GM12878 (cell line): Measurements from ENCODE around the gene PPP1R37. TPM values are rescaled to one million over a fixed set of nuclear protein-coding genes. Genes with fewer than 3 reads are reported as not detected.

ENCODE experiments used
- ATF7 ChIP-seq: fragments of 450-650 bp; IDR thresholded peaks from 2 replicates; pipeline ENCODE4 v1.6.1; 2016; ENCODE audit warnings: low read depth, mild to moderate bottlenecking
- BCL11A ChIP-seq: IDR thresholded peaks from 2 replicates; pipeline ENCODE4 v1.6.1; 2011; ENCODE audit warnings: low read depth, low read length
- BMI1 ChIP-seq: fragments of 450-650 bp; IDR thresholded peaks from 2 replicates; pipeline ENCODE4 v1.6.1; 2016; ENCODE audit warnings: mild to moderate bottlenecking, moderate library complexity, borderline replicate concordance
- CBX3 ChIP-seq: fragments of 200-600 bp; sonication (generic); IDR thresholded peaks from 2 replicates; pipeline ENCODE4 v1.6.1; 2016; ENCODE audit warnings: low read depth, borderline replicate concordance
- CBX5 ChIP-seq: sonication (generic); IDR thresholded peaks from 2 replicates; pipeline ENCODE4 v1.6.1; 2016; ENCODE audit warnings: low read depth, moderate library complexity, mild to moderate bottlenecking, inconsistent platforms
- KDM1A ChIP-seq: fragments of 200-600 bp; sonication (generic); IDR thresholded peaks from 2 replicates; pipeline ENCODE4 v1.6.1; 2016; ENCODE audit warnings: borderline replicate concordance
- LARP7 ChIP-seq: fragments of 450-650 bp; IDR thresholded peaks from 2 replicates; pipeline ENCODE4 v1.6.1; 2017; ENCODE audit warnings: mild to moderate bottlenecking
- MTA3 ChIP-seq: IDR thresholded peaks from 2 replicates; pipeline ENCODE4 v1.6.1; 2012; ENCODE audit warnings: low read length, inconsistent platforms, borderline replicate concordance
- NBN ChIP-seq: fragments of 450-650 bp; IDR thresholded peaks from 2 replicates; pipeline ENCODE4 v1.6.1; 2016
- NFYB ChIP-seq: IDR thresholded peaks from 2 replicates; pipeline ENCODE4 v1.6.1; 2011; ENCODE audit warnings: low read depth, mild to moderate bottlenecking, low read length, improper control_type of control experiment, moderate library complexity; ENCODE audit not compliant: insufficient read depth
- PAX5 ChIP-seq: IDR thresholded peaks from 2 replicates; pipeline ENCODE4 v1.6.1; 2011; ENCODE audit warnings: low read depth, low read length, borderline replicate concordance
- RAD51 ChIP-seq: fragments of 450-650 bp; IDR thresholded peaks from 2 replicates; pipeline ENCODE4 v1.6.1; 2016; ENCODE audit warnings: moderate library complexity, mild to moderate bottlenecking, inconsistent platforms
- RUNX3 ChIP-seq: IDR thresholded peaks from 2 replicates; pipeline ENCODE4 v1.6.1; 2012; ENCODE audit warnings: low read length, inconsistent platforms
- SMARCA5 ChIP-seq: fragments of 450-650 bp; IDR thresholded peaks from 2 replicates; pipeline ENCODE4 v1.6.1; 2017; ENCODE audit warnings: mild to moderate bottlenecking
- SREBF1 ChIP-seq: IDR thresholded peaks from 2 replicates; pipeline ENCODE4 v1.6.1; 2012; ENCODE audit warnings: mild to moderate bottlenecking, low read length
- TCF3 ChIP-seq: IDR thresholded peaks from 2 replicates; pipeline ENCODE4 v1.6.1; 2012; ENCODE audit warnings: low read depth, mild to moderate bottlenecking, low read length, borderline replicate concordance; ENCODE audit not compliant: insufficient read depth
- polyA plus RNA-seq, 11 experiments: library from polyadenylated mRNA; depleted of rRNA in 4 of 11; unstranded in 6 of 11; stranded (reverse) in 5 of 11; fragments of >200 nt; fragmentation: Nextera tagmentation in 4 of 11; fragmentation: Illumina TruSeq in 1 of 11; extraction: Ambion mirVana in 4 of 11; extraction: Trizol in 1 of 11; gene quantifications; 1 replicate in 1 of 11; 2 replicates in 10 of 11; pipeline versions ENCODE4 v1.2.1 to v1.2.3, GENCODE V29; 2011 to 2016; ENCODE audit warnings: inconsistent platforms in 2 of 11, missing spikeins in 2 of 11, low read depth in 1 of 11
- total RNA-seq, 4 experiments: library from RNA; depleted of rRNA in 3 of 4; stranded (reverse); fragments of >200 nt in 3 of 4; fragmentation: Illumina TruSeq in 1 of 4; extraction: Trizol in 1 of 4; gene quantifications; 2 replicates each; pipeline versions ENCODE4 v1.2.1 to v1.2.3, GENCODE V29; 2013 to 2021
- TF ChIP-seq, protein P1 (sequence below): fragments of 450-650 bp; IDR thresholded peaks from 2 replicates; pipeline ENCODE4 v1.6.1; 2017; ENCODE audit warnings: mild to moderate bottlenecking, moderate library complexity
- TF ChIP-seq, protein P2 (sequence below): IDR thresholded peaks from 2 replicates; pipeline ENCODE4 v1.6.1; 2012; ENCODE audit warnings: mild to moderate bottlenecking, low read depth, low read length
- TF ChIP-seq, protein P3 (sequence below): IDR thresholded peaks from 2 replicates; pipeline ENCODE4 v1.6.1; 2011; ENCODE audit warnings: low read depth, low read length, improper control_type of control experiment, borderline replicate concordance
- TF ChIP-seq, protein P4 (sequence below): fragments of 450-650 bp; IDR thresholded peaks from 2 replicates; pipeline ENCODE4 v1.6.1; 2018; ENCODE audit warnings: mild to moderate bottlenecking, low read depth, moderate library complexity; ENCODE audit not compliant: partially characterized antibody

The PPP1R37 gene
- total and polyA plus RNA-seq, 10 of the 15 experiments (the other 5 are each of a cell fraction or from before 2014, with no cell fraction given) = 0.09 to 21.3 (median 5.1) TPM; not detected in 1

DNA sequence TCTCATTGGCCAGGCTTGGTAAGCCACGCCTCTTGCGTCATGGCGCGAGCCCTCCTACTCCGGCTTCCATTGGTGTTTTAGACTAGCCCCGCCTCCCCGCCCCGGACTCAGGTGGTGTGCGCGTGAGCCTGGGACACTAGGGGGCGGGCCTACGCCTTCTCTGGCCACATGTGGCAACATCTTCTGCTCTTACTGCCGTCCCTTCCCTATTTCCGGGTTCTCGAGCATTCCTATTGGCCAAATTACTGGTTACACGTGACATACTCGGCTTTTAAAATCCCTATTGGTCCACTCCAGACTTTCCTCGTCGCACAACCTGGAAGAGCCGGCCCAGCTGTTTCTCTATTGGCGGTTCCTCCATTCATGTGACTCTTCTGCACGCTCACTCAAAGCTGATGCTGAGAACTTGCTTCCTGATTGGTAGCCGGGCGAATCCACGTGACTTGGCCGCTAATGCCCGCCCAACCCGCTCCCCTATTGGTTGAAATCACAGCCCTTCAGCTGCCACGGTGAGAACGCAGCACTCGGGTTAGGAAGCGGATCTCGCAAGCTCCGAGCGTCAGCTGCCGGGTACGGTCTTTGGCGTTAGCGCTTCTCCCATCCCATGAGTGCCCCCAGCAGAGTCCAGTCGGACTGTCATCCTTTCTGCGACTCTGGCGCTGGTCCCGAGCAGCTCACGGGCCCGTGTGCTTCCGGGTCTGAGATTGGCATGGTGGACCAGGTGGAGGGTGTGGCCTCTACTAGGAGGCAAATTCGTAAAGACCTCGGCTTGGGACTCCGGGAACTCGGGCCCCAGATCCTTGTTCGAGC, 85.5 kb downstream of the PPP1R37 start, which contains the start of gene BLOC1S3 (continued):
- TF ChIP-seq, protein P1, sequence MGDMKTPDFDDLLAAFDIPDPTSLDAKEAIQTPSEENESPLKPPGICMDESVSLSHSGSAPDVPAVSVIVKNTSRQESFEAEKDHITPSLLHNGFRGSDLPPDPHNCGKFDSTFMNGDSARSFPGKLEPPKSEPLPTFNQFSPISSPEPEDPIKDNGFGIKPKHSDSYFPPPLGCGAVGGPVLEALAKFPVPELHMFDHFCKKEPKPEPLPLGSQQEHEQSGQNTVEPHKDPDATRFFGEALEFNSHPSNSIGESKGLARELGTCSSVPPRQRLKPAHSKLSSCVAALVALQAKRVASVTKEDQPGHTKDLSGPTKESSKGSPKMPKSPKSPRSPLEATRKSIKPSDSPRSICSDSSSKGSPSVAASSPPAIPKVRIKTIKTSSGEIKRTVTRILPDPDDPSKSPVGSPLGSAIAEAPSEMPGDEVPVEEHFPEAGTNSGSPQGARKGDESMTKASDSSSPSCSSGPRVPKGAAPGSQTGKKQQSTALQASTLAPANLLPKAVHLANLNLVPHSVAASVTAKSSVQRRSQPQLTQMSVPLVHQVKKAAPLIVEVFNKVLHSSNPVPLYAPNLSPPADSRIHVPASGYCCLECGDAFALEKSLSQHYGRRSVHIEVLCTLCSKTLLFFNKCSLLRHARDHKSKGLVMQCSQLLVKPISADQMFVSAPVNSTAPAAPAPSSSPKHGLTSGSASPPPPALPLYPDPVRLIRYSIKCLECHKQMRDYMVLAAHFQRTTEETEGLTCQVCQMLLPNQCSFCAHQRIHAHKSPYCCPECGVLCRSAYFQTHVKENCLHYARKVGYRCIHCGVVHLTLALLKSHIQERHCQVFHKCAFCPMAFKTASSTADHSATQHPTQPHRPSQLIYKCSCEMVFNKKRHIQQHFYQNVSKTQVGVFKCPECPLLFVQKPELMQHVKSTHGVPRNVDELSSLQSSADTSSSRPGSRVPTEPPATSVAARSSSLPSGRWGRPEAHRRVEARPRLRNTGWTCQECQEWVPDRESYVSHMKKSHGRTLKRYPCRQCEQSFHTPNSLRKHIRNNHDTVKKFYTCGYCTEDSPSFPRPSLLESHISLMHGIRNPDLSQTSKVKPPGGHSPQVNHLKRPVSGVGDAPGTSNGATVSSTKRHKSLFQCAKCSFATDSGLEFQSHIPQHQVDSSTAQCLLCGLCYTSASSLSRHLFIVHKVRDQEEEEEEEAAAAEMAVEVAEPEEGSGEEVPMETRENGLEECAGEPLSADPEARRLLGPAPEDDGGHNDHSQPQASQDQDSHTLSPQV = no peak
- TF ChIP-seq LARP7 = no peak
- no peak for TF ChIP-seq KDM1A
- TF ChIP-seq RUNX3 = no peak; the same call in 1 of the 2 replicates
- TF ChIP-seq SREBF1 = no peak
- TF ChIP-seq RAD51 = peak; percentile 99
- TF ChIP-seq BMI1 = no peak
- TF ChIP-seq, protein P2, sequence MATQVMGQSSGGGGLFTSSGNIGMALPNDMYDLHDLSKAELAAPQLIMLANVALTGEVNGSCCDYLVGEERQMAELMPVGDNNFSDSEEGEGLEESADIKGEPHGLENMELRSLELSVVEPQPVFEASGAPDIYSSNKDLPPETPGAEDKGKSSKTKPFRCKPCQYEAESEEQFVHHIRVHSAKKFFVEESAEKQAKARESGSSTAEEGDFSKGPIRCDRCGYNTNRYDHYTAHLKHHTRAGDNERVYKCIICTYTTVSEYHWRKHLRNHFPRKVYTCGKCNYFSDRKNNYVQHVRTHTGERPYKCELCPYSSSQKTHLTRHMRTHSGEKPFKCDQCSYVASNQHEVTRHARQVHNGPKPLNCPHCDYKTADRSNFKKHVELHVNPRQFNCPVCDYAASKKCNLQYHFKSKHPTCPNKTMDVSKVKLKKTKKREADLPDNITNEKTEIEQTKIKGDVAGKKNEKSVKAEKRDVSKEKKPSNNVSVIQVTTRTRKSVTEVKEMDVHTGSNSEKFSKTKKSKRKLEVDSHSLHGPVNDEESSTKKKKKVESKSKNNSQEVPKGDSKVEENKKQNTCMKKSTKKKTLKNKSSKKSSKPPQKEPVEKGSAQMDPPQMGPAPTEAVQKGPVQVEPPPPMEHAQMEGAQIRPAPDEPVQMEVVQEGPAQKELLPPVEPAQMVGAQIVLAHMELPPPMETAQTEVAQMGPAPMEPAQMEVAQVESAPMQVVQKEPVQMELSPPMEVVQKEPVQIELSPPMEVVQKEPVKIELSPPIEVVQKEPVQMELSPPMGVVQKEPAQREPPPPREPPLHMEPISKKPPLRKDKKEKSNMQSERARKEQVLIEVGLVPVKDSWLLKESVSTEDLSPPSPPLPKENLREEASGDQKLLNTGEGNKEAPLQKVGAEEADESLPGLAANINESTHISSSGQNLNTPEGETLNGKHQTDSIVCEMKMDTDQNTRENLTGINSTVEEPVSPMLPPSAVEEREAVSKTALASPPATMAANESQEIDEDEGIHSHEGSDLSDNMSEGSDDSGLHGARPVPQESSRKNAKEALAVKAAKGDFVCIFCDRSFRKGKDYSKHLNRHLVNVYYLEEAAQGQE = no peak
- TF ChIP-seq NFYB = peak; percentile 82
- 0 out of 2 replicates have a peak, but pooled peaks have one; percentile 20 for TF ChIP-seq PAX5
- no peak for TF ChIP-seq CBX5
- TF ChIP-seq, protein P3, sequence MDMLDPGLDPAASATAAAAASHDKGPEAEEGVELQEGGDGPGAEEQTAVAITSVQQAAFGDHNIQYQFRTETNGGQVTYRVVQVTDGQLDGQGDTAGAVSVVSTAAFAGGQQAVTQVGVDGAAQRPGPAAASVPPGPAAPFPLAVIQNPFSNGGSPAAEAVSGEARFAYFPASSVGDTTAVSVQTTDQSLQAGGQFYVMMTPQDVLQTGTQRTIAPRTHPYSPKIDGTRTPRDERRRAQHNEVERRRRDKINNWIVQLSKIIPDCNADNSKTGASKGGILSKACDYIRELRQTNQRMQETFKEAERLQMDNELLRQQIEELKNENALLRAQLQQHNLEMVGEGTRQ = peak; percentile 80
- peak; percentile 72; the same call in 1 of the 2 replicates for TF ChIP-seq ATF7
- peak; percentile 52; the same call in 1 of the 2 replicates for TF ChIP-seq NBN
- no peak for TF ChIP-seq BCL11A
- TF ChIP-seq SMARCA5 = no peak
- TF ChIP-seq MTA3 = no peak
- TF ChIP-seq CBX3 = no peak
- TF ChIP-seq TCF3 = no peak
- TF ChIP-seq, protein P4, sequence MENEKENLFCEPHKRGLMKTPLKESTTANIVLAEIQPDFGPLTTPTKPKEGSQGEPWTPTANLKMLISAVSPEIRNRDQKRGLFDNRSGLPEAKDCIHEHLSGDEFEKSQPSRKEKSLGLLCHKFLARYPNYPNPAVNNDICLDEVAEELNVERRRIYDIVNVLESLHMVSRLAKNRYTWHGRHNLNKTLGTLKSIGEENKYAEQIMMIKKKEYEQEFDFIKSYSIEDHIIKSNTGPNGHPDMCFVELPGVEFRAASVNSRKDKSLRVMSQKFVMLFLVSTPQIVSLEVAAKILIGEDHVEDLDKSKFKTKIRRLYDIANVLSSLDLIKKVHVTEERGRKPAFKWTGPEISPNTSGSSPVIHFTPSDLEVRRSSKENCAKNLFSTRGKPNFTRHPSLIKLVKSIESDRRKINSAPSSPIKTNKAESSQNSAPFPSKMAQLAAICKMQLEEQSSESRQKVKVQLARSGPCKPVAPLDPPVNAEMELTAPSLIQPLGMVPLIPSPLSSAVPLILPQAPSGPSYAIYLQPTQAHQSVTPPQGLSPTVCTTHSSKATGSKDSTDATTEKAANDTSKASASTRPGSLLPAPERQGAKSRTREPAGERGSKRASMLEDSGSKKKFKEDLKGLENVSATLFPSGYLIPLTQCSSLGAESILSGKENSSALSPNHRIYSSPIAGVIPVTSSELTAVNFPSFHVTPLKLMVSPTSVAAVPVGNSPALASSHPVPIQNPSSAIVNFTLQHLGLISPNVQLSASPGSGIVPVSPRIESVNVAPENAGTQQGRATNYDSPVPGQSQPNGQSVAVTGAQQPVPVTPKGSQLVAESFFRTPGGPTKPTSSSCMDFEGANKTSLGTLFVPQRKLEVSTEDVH = no peak
